ENCODE data around the gene PLA2G4C. TPM values are rescaled to one million over a fixed set of nuclear protein-coding genes. Genes with fewer than 3 reads are reported as not detected.

Gene PLA2G4C
- total and polyA plus RNA-seq, 2 experiments from 2014 or later = 2.9 to 3.4 TPM

- peaks cover 2% of the 10 kb centered on the region for H3K27me3 Mint-ChIP-seq (ENCODE audit: insufficient read depth, low read depth, poor library complexity)
- Histone ChIP-seq H2AFZ (no peak overlapping the region), H3K4me1 (ENCODE audit: insufficient read depth) (no peaks in the 10 kb centered on the region)
Measured at GRCh38 chr19:48090281-48090802, 20.3 kb downstream of the PLA2G4C start.

More at GRCh38 chr19:48090281-48090802, 20.3 kb downstream of the PLA2G4C start:
- no peak overlapping the region for H3K27ac Mint-ChIP-seq
- TF ChIP-seq ZNF331 (CRISPR knock-in tag; IDR thresholded peaks at IDR 0.05; ENCODE audit: low read depth) = no peak
- TF ChIP-seq REST (IDR thresholded peaks at IDR 0.05; ENCODE audit: unreplicated experiment) = no peak
- no peak for TF ChIP-seq ZNF462 (CRISPR knock-in tag; IDR thresholded peaks at IDR 0.05)
- TF ChIP-seq EZH2phosphoT487 (IDR thresholded peaks at IDR 0.05; ENCODE audit: unreplicated experiment) = no peak
- no peak for TF ChIP-seq JUNB (IDR thresholded peaks at IDR 0.05; ENCODE audit: unreplicated experiment)
- TF ChIP-seq STAT1 (IDR thresholded peaks at IDR 0.05; ENCODE audit: unreplicated experiment) = no peak
- no peak for TF ChIP-seq ETS1 (IDR thresholded peaks at IDR 0.05)
- TF ChIP-seq EZH2 (IDR thresholded peaks at IDR 0.05; ENCODE audit: low read depth, unreplicated experiment) = no peak
- TF ChIP-seq POLR2AphosphoS5 (IDR thresholded peaks at IDR 0.05; ENCODE audit: low read depth) = no peak
- no peak for TF ChIP-seq CTCF (conservative IDR thresholded peaks at IDR 0.05; ENCODE audit: low read depth in 2 of 2)
- no peak for TF ChIP-seq ZNF114 (CRISPR knock-in tag; IDR thresholded peaks at IDR 0.05)
- no peak for TF ChIP-seq NANOG (IDR thresholded peaks at IDR 0.05; ENCODE audit: borderline replicate concordance)
- no peak for TF ChIP-seq CREB1 (CRISPR knock-in tag; IDR thresholded peaks at IDR 0.05; ENCODE audit: low read depth)
- H3K36me3 Mint-ChIP-seq (ENCODE audit: low read depth) = no peaks in the 10 kb centered on the region
- DNase-seq (ENCODE audit: low spot score) (no peak), ATAC-seq (no peak)
- H3K9me3 Mint-ChIP-seq = peaks cover 14% of the 10 kb centered on the region; the same call in 2 of the 3 replicates
- Histone ChIP-seq H3K27me3 (ENCODE audit: insufficient read depth) (no peaks in the 10 kb centered on the region), H3K4me3 (no peak overlapping the region), H3F3A (replicated peaks; ENCODE audit: low read depth) (no peaks in the 10 kb centered on the region), H3K4me2 (no peak overlapping the region), H3K27ac (ENCODE audit: low read depth) (no peak overlapping the region), H3K79me2 (replicated peaks; ENCODE audit: insufficient read depth) (no peaks in the 10 kb centered on the region), H3K9me2 (ENCODE audit: insufficient read depth) (no peaks in the 10 kb centered on the region), H4K20me1 (replicated peaks; ENCODE audit: insufficient read depth) (no peaks in the 10 kb centered on the region), H3K36me3 (ENCODE audit: insufficient read depth) (no peaks in the 10 kb centered on the region)
- H3K4me3 Mint-ChIP-seq = no peak overlapping the region
- no peaks in the 10 kb centered on the region for H3K4me1 Mint-ChIP-seq

Data from GM23338 (cell line).